T-helper 1 cell treated with Interleukin-12 subunit alpha and Interleukin-12 subunit beta and Interleukin-4 antibody, amounts not matched to agents 30 μg/mL and 1 μg/mL, for 36 hours (primary cell): ENCODE measurements around the gene RNASE1.

Experiments used
- H3K27ac Mint-ChIP-seq: one replicate; pipeline ENCODE4 v1.8.0; 2021; ENCODE audit warnings: mild to moderate bottlenecking, mixed read lengths
- H3K27me3 Mint-ChIP-seq: one replicate; pipeline ENCODE4 v1.8.0; 2021; ENCODE audit warnings: low read depth, mixed read lengths
- H3K36me3 Mint-ChIP-seq: one replicate; pipeline ENCODE4 v1.8.0; 2021; ENCODE audit warnings: low read depth, mixed read lengths
- H3K4me1 Mint-ChIP-seq: one replicate; pipeline ENCODE4 v1.8.0; 2021; ENCODE audit warnings: low read depth, mixed read lengths
- H3K4me3 Mint-ChIP-seq: one replicate; pipeline ENCODE4 v1.8.0; 2021; ENCODE audit warnings: mild to moderate bottlenecking, moderate library complexity, mixed read lengths
- H3K9me3 Mint-ChIP-seq: one replicate; pipeline ENCODE4 v1.8.0; 2021; ENCODE audit warnings: mixed read lengths

RNASE1 gene

GRCh38 chr14:20797164-20797563 lies 5.5 kb downstream of the RNASE1 start:
- Mint-ChIP-seq H3K4me3 (no peak overlapping the region), H3K4me1 (peaks cover 14% of the 10 kb centered on the region), H3K36me3 (no peaks in the 10 kb centered on the region), H3K9me3 (no peaks in the 10 kb centered on the region), H3K27ac (no peak overlapping the region), H3K27me3 (peaks cover 18% of the 10 kb centered on the region)

DNA sequence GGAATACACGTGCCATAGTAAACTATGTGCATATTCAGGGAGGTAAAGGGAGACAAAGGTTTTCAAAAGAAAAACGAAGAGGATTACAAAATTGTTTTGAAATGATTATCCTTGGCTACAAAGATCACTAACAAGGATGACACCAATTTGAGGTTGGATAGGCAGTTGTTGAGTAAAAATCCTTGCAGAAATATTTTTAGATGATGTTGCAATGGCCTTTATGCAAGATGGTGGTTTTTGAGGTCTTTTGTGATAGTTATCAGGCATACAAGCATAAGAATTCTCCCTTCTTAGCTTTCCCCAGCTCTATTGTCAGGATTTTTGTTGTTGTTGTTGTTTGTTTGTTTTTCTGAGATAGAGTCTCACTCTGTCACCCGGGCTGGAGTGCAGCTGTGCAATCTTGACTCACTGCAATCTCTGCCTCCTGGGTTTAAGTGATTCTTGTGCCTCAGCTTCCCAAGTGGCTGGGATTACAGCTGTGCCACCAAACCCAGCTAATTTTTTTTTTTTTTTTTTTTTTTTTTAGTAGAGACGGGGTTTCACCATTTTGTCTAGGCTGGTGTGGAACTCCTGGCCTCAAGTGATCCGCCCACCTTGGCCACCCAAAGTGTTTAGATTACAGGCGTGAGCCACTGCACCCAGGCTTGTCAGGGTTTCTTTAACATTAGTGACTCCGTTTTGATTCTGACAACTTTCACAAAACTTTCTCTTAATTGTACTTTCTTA lies 7.8 kb downstream of the RNASE1 start:
- H3K27me3 Mint-ChIP-seq, result peaks cover 12% of the 10 kb centered on the region
- no peaks in the 10 kb centered on the region for H3K9me3 Mint-ChIP-seq
- no peak overlapping the region for H3K4me3 Mint-ChIP-seq
- peaks cover 5% of the 10 kb centered on the region for H3K4me1 Mint-ChIP-seq
- H3K36me3 Mint-ChIP-seq, result no peaks in the 10 kb centered on the region
- H3K27ac Mint-ChIP-seq, result no peak overlapping the region

DNA sequence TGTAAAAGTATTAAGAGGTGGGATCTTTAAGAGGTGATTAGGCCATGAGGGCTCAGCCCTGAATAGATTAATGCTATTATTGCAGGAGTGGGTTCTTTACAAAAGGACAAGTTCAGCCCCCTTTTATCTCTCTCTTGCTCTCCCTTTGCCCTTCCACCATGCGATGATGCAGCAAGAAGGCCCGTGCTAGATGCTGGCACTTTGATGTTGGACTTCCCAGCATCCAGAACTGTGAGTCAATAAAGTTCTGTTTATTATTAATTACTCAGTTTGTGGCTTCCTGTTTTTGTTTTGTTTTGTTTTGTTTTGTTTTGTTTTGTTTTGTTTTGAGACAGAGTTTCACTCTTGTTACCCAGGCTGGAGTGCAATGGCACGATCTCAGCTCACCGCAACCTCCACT lies 10.1 kb downstream of the RNASE1 start:
- peaks cover 6% of the 10 kb centered on the region for H3K27me3 Mint-ChIP-seq

DNA sequence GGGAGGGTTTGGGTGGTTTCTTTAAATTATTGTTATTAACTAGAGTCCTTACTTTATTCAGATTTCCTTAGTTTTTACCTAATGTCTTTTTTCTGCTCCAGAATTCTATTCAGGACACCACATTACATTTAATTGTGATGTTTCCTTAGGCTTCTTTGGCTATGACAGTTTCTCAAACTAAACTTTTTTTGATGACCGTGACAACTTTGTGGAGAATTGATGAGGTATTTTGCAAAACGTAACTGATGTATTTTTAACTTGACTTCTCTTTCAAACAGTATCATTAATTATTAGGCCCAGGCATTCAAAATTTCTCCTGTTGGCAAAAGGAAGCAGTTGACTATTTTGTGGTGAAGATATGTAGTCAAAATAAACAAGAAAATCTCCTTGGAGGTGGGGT lies 11.0 kb downstream of the RNASE1 start:
- Mint-ChIP-seq H3K27me3 (peaks cover 6% of the 10 kb centered on the region), H3K36me3 (no peaks in the 10 kb centered on the region), H3K9me3 (no peaks in the 10 kb centered on the region), H3K27ac (no peak overlapping the region), H3K4me3 (no peak overlapping the region), H3K4me1 (peaks cover 4% of the 10 kb centered on the region)

More for the DNA sequence above, 10.1 kb downstream of the RNASE1 start:
- Mint-ChIP-seq H3K27ac (no peak overlapping the region), H3K4me3 (no peak overlapping the region), H3K36me3 (no peaks in the 10 kb centered on the region), H3K9me3 (no peaks in the 10 kb centered on the region), H3K4me1 (peaks cover 4% of the 10 kb centered on the region)

GRCh38 chr14:20791187-20791586 lies 11.5 kb downstream of the RNASE1 start:
- H3K36me3 Mint-ChIP-seq, result no peaks in the 10 kb centered on the region
- no peak overlapping the region for H3K27ac Mint-ChIP-seq
- H3K4me1 Mint-ChIP-seq, result peaks cover 4% of the 10 kb centered on the region
- peaks cover 6% of the 10 kb centered on the region for H3K27me3 Mint-ChIP-seq
- H3K4me3 Mint-ChIP-seq, result no peak overlapping the region
- H3K9me3 Mint-ChIP-seq, result no peaks in the 10 kb centered on the region

- Mint-ChIP-seq H3K36me3 (no peaks in the 10 kb centered on the region), H3K4me3 (no peak overlapping the region), H3K4me1 (peaks cover 4% of the 10 kb centered on the region), H3K27me3 (peaks cover 6% of the 10 kb centered on the region), H3K27ac (no peak overlapping the region), H3K9me3 (no peaks in the 10 kb centered on the region)
Measured at GRCh38 chr14:20790464-20791116, 12.1 kb downstream of the RNASE1 start.

- H3K27me3 Mint-ChIP-seq, result peaks cover 3% of the 10 kb centered on the region
- H3K9me3 Mint-ChIP-seq, result no peaks in the 10 kb centered on the region
- H3K36me3 Mint-ChIP-seq, result no peaks in the 10 kb centered on the region
- no peak overlapping the region for H3K27ac Mint-ChIP-seq
- H3K4me1 Mint-ChIP-seq, result peaks cover 4% of the 10 kb centered on the region
- no peak overlapping the region for H3K4me3 Mint-ChIP-seq
Measured at GRCh38 chr14:20789230-20789813, 13.3 kb downstream of the RNASE1 start.

GRCh38 chr14:20787025-20787424 lies 15.6 kb downstream of the RNASE1 start:
- Mint-ChIP-seq H3K27me3 (no peaks in the 10 kb centered on the region), H3K27ac (no peak overlapping the region), H3K36me3 (no peaks in the 10 kb centered on the region), H3K9me3 (no peaks in the 10 kb centered on the region), H3K4me1 (peaks cover 6% of the 10 kb centered on the region), H3K4me3 (no peak overlapping the region)

DNA sequence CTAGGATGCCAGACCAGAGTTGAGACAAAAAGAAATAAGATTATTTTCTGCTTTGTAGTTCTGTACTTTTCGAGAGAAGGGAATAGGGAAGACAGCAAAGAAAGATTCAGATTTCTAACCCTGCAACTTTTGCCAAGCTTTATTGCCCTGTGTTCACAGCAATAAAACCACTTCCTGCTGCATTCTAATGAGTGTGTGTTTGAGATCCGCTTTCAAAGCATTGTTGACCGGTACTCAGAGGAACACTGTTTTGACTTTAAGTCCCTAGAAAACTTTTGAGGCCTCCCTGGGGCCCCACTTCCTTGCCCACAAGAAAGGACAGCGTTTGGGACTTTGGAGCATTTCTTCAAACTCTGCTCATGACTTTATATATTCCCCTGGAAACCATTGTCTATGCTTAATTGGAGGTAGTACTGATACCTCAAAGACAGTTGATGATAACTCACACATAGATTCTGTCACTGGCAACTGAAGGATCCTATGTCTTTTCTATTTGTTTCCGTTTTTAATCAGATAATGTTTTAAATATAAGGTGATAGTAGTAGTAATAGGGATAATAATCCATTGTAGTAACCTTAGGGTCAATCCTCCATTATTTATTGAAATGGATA lies 20.3 kb downstream of the RNASE1 start:
- H3K36me3 Mint-ChIP-seq, result no peaks in the 10 kb centered on the region
- H3K4me3 Mint-ChIP-seq, result peak overlapping the region; percentile 71
- H3K4me1 Mint-ChIP-seq, result peaks cover 17% of the 10 kb centered on the region
- peak overlapping the region; percentile 89 for H3K27ac Mint-ChIP-seq
- H3K9me3 Mint-ChIP-seq, result no peaks in the 10 kb centered on the region
- H3K27me3 Mint-ChIP-seq, result no peaks in the 10 kb centered on the region

DNA sequence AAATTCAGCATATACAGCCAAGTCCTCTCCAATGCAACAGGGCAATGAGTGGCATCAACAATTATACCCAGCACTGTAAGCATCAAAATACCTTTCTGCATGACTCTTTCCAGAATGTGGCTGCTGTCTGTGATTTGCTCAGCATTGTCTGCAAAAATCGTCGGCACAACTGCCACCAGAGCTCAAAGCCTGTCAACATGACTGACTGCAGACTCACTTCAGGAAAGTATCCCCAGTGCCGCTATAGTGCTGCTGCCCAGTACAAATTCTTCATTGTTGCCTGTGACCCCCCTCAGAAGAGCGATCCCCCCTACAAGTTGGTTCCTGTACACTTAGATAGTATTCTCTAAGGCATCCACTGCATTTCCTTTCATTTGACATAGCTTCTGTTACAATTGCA lies 20.8 kb downstream of the RNASE1 start:
- Mint-ChIP-seq H3K27ac (peak overlapping the region; percentile 89), H3K9me3 (no peaks in the 10 kb centered on the region), H3K27me3 (no peaks in the 10 kb centered on the region), H3K4me1 (peaks cover 17% of the 10 kb centered on the region), H3K36me3 (no peaks in the 10 kb centered on the region), H3K4me3 (peak overlapping the region; percentile 71)

GRCh38 chr14:20775901-20776300 lies 26.7 kb downstream of the RNASE1 start:
- Mint-ChIP-seq H3K4me3 (no peak overlapping the region), H3K4me1 (peaks cover 1% of the 10 kb centered on the region), H3K36me3 (no peaks in the 10 kb centered on the region), H3K27ac (no peak overlapping the region), H3K9me3 (no peaks in the 10 kb centered on the region), H3K27me3 (peaks cover 19% of the 10 kb centered on the region)

DNA sequence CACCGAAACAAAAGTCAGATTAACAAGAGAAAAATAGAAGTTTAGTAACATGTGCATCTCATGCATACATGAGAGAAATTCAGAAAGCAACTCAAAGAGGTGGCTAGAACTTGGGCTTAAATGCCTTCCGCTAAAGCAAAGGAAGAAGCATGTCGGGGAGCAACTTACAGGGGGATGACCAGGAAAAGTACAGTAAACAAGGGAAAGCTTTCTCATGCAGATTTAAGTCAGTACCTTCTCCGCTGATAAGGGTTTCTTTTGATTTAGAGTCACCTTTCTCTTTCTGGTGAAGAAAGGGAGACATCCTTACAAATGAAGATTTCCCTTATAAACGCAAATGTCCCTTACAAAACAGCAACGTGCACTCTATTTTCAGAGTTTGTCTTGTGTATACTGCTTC lies 27.6 kb downstream of the RNASE1 start:
- Mint-ChIP-seq H3K4me3 (no peak overlapping the region), H3K9me3 (no peaks in the 10 kb centered on the region), H3K27ac (no peak overlapping the region), H3K27me3 (peaks cover 23% of the 10 kb centered on the region), H3K4me1 (no peaks in the 10 kb centered on the region), H3K36me3 (no peaks in the 10 kb centered on the region)

GRCh38 chr14:20774258-20774824 lies 28.3 kb downstream of the RNASE1 start:
- no peaks in the 10 kb centered on the region for H3K4me1 Mint-ChIP-seq
- no peaks in the 10 kb centered on the region for H3K36me3 Mint-ChIP-seq
- no peak overlapping the region for H3K27ac Mint-ChIP-seq
- no peak overlapping the region for H3K4me3 Mint-ChIP-seq
- no peaks in the 10 kb centered on the region for H3K9me3 Mint-ChIP-seq
- H3K27me3 Mint-ChIP-seq, result peaks cover 23% of the 10 kb centered on the region

- H3K27me3 Mint-ChIP-seq, result peaks cover 23% of the 10 kb centered on the region
Measured at GRCh38 chr14:20772650-20773049, 30.0 kb downstream of the RNASE1 start.

More at GRCh38 chr14:20772650-20773049, 30.0 kb downstream of the RNASE1 start:
- Mint-ChIP-seq H3K4me3 (no peak overlapping the region), H3K4me1 (no peaks in the 10 kb centered on the region), H3K27ac (no peak overlapping the region), H3K9me3 (no peaks in the 10 kb centered on the region), H3K36me3 (no peaks in the 10 kb centered on the region)
